NOMO-1 treated with DMSO at 0.1 percent for 48 hours (cell line): ENCODE data around the gene RBM4B.

Experiments
- DNase-seq: peaks from one replicate; lab custom pipeline; 2025; ENCODE audit not compliant: unreplicated experiment; lab: John Stamatoyannopoulos, UW

Gene RBM4B

GRCh38 chr11:66687831-66688281, 10.2 kb upstream of the RBM4B start:
- no peak for DNase-seq

GRCh38 chr11:66686801-66687750, 9.4 kb upstream of the RBM4B start:
- DNase-seq, result no peak

DNA sequence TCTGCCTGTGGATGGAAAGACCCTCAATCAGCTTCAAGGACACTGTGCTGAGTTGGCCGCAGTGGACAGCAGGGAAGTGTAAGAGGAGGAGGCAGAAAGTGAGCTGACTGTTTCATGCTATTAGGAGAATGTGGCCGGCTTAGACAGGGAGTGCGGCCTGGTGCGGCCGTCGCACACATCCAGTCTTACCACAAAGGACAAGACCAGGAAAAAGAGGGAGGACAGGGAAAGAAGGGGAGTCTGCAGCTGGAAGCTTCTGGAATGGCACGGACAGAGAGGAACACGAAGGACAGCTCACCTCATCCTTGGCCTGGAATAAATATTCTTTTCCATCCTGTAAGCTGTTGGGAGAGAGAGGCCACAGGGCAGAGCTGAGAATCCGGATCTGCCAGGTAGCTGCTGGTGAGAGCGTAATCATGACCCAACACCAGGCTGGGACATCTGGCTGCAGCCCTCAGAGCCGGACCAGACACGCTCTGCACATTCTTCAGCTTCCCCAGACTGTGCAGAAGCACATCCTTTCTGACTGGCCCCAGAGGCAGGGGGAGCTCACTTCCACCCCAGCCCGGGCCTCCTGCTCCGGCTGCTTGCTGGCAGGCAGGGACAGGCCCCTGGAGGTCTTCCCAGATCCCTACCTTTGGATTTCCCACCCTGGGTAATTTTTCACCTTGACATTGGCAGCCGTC, 8.6 kb upstream of the RBM4B start:
- DNase-seq, result no peak

DNA sequence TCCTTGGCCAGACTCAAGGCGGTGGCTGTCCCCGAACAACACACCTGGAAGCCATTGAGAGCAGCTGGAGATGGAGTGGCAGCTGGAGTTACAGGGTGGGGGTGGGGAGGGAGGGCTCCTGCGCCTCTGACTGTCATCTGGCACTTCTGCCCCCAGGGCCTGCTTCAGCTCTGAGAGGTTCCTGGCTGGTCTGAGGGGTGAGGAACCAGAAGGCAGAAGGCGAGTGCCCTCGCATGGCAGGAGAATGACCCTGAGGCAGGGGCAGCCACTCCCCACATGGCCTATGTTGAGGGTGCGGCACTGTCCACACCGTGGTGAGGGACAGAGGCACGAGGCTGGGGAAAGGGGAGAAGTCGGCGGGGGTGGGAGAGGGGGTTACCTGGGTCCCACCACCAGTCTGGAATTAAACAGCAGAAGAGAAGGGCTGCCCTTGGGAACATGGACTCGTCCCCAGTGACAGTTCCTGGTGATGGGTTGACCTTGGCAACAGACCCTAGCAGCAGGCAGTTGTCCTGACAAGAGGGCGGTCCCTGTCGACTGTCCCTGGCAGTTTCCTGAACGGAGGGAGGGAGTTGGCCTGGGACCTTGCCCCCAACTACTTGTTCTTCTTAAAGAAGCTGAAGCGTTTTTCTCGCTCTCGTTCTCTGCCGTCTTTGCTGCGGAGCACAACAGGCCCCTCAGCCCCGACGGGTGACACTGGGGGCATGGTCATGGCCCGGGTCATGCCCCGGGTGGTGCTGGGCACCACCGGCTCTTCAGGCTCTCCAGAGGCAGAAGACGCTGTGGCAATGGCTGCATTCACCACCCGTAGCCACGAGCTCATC, 7.8 kb upstream of the RBM4B start:
- DNase-seq, result no peak

DNA sequence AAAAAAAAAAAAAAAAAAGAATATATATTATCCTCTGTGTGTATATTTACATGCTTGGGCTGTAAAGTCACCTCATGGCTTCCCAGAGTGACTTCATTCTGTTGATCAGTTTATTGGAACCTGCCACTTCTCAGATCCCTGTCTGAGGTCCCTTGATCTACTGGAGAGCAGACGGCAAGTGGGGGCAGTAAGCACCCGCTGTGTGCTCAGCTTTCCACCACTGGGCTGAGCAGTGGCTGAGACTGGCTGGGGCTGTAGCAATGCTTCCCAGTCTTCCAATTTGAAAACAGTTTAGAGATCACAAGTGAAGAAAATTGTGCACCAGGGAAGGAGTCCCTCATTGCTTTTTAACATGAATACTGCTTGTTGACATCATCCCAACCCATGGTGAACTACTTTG, 6.9 kb upstream of the RBM4B start:
- no peak for DNase-seq

- no peak for DNase-seq
Measured at GRCh38 chr11:66683877-66684276, 6.2 kb upstream of the RBM4B start.

DNA sequence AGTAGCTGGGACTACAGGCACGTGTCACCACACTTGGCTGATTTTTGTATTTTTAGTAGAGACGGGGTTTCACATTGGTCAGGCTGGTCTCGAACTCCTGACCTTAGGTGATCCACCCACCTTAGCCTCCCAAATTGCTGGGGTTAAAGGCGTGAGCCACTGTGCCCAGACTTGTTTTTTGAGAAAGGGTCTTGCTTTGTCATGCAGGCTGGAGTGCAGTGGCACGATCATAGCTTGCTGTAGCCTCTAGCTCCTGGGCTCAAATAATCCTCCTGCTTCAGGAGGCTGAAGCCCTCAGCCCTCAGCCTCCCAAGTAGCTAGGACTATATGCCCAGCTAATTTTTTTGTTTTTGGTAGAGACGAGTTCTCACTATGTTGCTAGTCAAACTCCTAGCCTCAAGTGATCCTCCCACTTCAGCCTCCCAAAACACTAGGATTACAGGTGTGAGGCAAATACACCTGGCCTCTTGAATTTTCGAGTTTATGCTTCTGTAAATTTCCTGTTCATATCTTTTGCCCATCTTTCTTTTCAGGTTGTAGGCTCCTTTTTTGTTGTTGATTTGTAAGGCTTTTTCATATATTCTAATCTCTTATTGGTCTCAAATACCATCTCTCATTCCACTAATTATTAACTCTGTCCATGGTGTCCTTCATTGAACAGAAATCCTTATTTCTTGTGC, 3.4 kb upstream of the RBM4B start:
- no peak for DNase-seq

DNA sequence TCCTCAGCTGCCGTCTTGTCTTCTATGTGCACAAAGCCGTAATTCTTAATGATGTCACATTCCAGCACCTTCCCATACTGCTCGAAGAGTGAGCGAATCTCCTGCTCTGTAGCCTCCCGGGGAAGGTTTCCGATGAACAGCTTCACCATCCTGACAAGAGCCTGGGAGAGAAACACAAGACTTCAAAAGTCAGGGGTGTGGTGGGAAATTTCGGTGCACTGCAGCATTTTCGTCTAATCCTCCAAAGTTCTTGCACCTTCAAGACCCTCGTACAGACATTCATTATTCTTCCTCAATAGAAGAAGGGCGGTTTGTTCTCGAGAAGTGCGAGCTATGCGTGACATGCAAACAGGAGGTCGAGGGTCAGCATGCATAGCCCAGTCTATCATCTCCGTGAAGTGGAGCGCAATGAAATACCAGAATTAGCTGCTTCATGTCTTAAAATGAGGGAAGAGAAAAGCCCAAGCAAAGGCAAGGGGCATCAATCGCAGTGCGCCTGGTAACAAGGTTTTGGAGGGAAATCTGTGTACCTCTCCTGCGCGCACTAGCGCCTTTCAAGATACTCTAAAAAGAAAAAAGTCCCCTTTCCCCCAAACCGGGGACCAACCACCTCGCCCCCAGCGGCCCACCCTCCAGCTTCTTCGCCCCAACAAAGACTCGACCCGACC, 622 bp downstream of the RBM4B start:
- DNase-seq, result peak; percentile 52

DNA sequence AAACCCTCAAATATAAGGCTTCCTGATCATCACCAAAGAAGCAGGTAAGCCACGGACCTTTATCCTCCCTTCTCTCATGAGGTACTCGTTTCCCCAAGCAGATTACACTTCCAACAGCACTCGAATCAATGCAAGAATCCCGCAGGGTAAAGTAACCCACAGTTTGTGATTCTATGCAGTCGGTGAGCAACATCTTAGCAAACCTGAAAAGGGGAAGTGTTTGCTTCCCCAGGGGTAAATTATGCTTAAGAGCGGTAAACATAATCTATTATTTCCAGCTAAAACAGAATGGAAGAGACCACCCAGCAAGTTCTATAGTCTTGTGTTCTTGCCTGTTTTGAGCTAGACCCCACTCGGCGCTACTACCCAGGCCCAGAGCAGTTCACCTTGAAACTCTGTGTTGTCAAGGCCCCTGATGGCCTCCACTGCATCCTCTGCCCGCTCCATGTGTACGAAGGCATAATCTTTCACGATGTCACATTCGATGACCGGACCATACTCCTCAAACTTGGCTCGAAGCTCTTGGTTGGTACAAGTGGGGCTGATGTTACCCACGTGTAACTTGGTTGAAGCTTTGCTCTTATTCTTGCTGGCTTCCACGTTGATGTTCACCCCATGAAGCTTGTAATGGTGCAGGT, 1.3 kb downstream of the RBM4B start:
- DNase-seq, result peak; percentile 70

- no peak for DNase-seq
Measured at GRCh38 chr11:66674964-66675602, 2.6 kb downstream of the RBM4B start.

- DNase-seq, result no peak
Measured at GRCh38 chr11:66670816-66671215, 6.9 kb downstream of the RBM4B start.

DNA sequence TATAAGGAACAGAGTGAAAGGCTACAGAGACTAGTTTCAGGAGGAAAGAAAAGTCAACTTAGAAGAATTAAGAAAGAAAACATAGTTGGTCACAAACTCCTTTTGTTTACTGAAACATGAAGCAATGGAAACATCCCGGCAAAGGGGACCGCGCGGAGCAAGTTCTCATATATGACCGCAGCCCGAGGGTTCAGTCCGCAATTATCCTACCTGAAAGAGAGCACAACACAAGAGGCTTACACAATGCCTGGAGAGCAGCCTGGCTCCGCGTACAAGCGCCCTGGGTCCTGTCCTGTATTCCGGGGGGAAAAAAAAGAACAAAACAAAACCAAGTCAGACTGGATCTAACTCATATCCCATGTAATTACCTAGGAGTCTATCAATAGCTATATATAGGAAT, 12.3 kb downstream of the RBM4B start:
- DNase-seq, result no peak

DNA sequence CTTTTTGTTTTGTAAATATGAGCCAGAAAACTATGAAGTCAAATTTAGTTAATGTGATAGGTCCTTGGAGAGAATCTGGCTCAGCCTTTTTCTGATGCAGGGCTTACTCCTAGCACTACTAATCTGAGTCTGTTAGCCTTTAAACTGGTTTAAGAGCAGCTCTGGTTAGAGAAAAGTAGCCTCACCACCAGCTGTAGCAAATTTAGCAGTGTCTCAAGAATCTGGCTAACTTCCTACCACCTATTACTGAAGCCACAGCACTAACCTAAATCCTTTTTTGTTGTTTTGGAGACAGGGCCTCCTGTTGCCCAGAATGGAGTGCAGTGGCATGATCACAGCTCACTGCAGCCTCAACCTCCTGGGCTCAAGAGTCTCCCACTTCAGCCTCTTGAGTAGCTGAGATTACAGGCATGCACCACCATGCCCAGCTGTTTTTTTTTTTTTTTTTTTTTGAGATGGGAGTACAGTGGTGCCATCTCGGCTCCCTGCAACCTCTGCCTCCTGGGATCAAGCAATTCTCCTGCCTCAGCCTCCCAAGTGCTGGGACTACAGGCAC, 13.9 kb downstream of the RBM4B start:
- no peak for DNase-seq

GRCh38 chr11:66659763-66660162, 17.9 kb downstream of the RBM4B start:
- DNase-seq, result peak; percentile 85

DNA sequence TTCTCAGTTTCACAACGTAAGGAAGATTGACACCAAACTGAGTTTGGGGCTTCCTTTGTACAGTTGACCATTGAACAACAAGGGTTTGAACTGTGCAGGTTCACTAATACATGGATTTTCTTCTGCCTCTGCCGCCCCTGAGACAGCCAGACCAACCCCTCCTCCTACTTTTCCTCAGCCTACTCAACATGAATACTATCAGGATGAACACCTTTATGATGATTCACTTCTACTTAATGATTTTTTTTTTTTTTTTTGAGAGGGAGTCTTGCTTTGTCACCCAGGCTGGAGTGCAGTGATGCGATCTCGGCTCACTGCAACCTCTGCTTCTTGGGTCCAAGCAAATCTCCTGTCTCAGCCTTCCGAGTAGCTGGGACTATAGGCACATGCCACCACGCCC, 24.6 kb downstream of the RBM4B start:
- no peak for DNase-seq

- DNase-seq, result no peak
Measured at GRCh38 chr11:66652651-66653050, 25.0 kb downstream of the RBM4B start.

- no peak for DNase-seq
Measured at GRCh38 chr11:66651016-66651415, 26.7 kb downstream of the RBM4B start.

- no peak for DNase-seq
Measured at GRCh38 chr11:66649903-66650302, 27.8 kb downstream of the RBM4B start.

DNA sequence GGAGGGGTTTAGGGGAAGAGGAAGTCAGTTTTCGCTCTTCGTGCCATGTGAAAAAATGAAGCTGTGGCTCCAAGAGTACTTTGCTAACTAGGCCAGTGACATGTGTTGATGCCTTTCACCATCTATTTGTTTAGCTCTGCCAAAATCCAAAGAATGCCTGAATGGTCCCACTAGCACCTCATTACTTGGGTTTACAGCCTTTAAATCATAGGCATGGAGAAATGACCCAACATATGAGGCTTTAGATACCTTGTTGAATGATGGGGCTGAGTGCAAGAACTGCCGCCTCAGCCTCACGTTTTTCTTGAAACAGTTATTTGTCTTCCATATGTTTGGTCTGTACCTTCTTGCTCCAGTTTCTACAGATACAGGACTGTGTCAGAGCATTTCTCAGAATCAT, 30.9 kb downstream of the RBM4B start:
- DNase-seq, result no peak
